ENCODE measurements around the gene B3GLCT. TPM values are rescaled to one million over a fixed set of nuclear protein-coding genes. Genes with fewer than 3 reads are reported as not detected.

The B3GLCT gene
- total RNA-seq, 1 donor from 2014 or later = 30.3 TPM

GRCh38 chr13:31263346-31263745, 63.6 kb downstream of the B3GLCT start:
- Histone ChIP-seq H3K9ac (ENCODE audit: low read depth in 1 of 3, low read length in 3 of 3) (no peak overlapping the region), H3K27ac (ENCODE audit: low read depth, low read length) (no peak overlapping the region), H3K4me1 (ENCODE audit: control insufficient read depth in 3 of 3, insufficient read depth in 3 of 3, low read length in 3 of 3) (no peaks in the 10 kb centered on the region), H3K36me3 (ENCODE audit: control insufficient read depth in 3 of 3, insufficient read depth in 3 of 3, low read length in 3 of 3) (peaks cover 2 to 21% (median 15%) of the 10 kb centered on the region in 3 donors), H3K9me3 (ENCODE audit: control insufficient read depth in 3 of 3, low read length in 3 of 3) (peaks cover 0 to 3% (median 0%) of the 10 kb centered on the region in 3 donors), H3K27me3 (ENCODE audit: control insufficient read depth in 3 of 3, insufficient read depth in 3 of 3, low read length in 3 of 3) (no peaks in the 10 kb centered on the region), H3K4me3 (ENCODE audit: low read length in 3 of 3) (no peak overlapping the region)

GRCh38 chr13:31264151-31264550, 64.4 kb downstream of the B3GLCT start:
- Histone ChIP-seq H3K36me3 (ENCODE audit: control insufficient read depth in 3 of 3, insufficient read depth in 3 of 3, low read length in 3 of 3) (peaks cover 2 to 25% (median 15%) of the 10 kb centered on the region in 3 donors), H3K9me3 (ENCODE audit: control insufficient read depth in 3 of 3, low read length in 3 of 3) (peaks cover 0 to 2% (median 0%) of the 10 kb centered on the region in 3 donors), H3K4me1 (ENCODE audit: control insufficient read depth in 3 of 3, insufficient read depth in 3 of 3, low read length in 3 of 3) (no peaks in the 10 kb centered on the region), H3K9ac (ENCODE audit: low read depth in 1 of 3, low read length in 3 of 3) (no peak overlapping the region), H3K27ac (ENCODE audit: low read depth, low read length) (no peak overlapping the region), H3K4me3 (ENCODE audit: low read length in 3 of 3) (no peak overlapping the region), H3K27me3 (ENCODE audit: control insufficient read depth in 3 of 3, insufficient read depth in 3 of 3, low read length in 3 of 3) (no peaks in the 10 kb centered on the region)

GRCh38 chr13:31267126-31267784, 67.5 kb downstream of the B3GLCT start:
- H3K4me1 ChIP-seq (ENCODE audit: control insufficient read depth in 3 of 3, insufficient read depth in 3 of 3, low read length in 3 of 3) = no peaks in the 10 kb centered on the region
- H3K9ac ChIP-seq (ENCODE audit: low read depth in 1 of 3, low read length in 3 of 3) = no peak overlapping the region
- H3K9me3 ChIP-seq (ENCODE audit: control insufficient read depth in 3 of 3, low read length in 3 of 3) = peaks cover 0 to 4% (median 2%) of the 10 kb centered on the region in 3 donors
- H3K27me3 ChIP-seq (ENCODE audit: control insufficient read depth in 3 of 3, insufficient read depth in 3 of 3, low read length in 3 of 3) = no peaks in the 10 kb centered on the region
- no peak overlapping the region for H3K4me3 ChIP-seq (ENCODE audit: low read length in 3 of 3)
- H3K27ac ChIP-seq (ENCODE audit: low read depth, low read length) = no peak overlapping the region
- peaks cover 7 to 24% (median 22%) of the 10 kb centered on the region in 3 donors for H3K36me3 ChIP-seq (ENCODE audit: control insufficient read depth in 3 of 3, insufficient read depth in 3 of 3, low read length in 3 of 3)

GRCh38 chr13:31274390-31274789, 74.6 kb downstream of the B3GLCT start:
- Histone ChIP-seq H3K9me3 (ENCODE audit: control insufficient read depth in 3 of 3, low read length in 3 of 3) (peaks cover 0 to 4% (median 2%) of the 10 kb centered on the region in 3 donors), H3K4me3 (ENCODE audit: low read length in 3 of 3) (no peak overlapping the region), H3K36me3 (ENCODE audit: control insufficient read depth in 3 of 3, insufficient read depth in 3 of 3, low read length in 3 of 3) (peaks cover 5 to 28% (median 10%) of the 10 kb centered on the region in 3 donors), H3K9ac (ENCODE audit: low read depth in 1 of 3, low read length in 3 of 3) (no peak overlapping the region), H3K27me3 (ENCODE audit: control insufficient read depth in 3 of 3, insufficient read depth in 3 of 3, low read length in 3 of 3) (no peaks in the 10 kb centered on the region), H3K27ac (ENCODE audit: low read depth, low read length) (no peak overlapping the region), H3K4me1 (ENCODE audit: control insufficient read depth in 3 of 3, insufficient read depth in 3 of 3, low read length in 3 of 3) (no peaks in the 10 kb centered on the region)

- no peaks in the 10 kb centered on the region for H3K9me3 ChIP-seq (ENCODE audit: control insufficient read depth in 3 of 3, low read length in 3 of 3)
- H3K4me3 ChIP-seq (ENCODE audit: low read length in 3 of 3) = no peak overlapping the region
- H3K27me3 ChIP-seq (ENCODE audit: control insufficient read depth in 3 of 3, insufficient read depth in 3 of 3, low read length in 3 of 3) = no peaks in the 10 kb centered on the region
- peaks cover 0 to 15% (median 0%) of the 10 kb centered on the region in 3 donors for H3K36me3 ChIP-seq (ENCODE audit: control insufficient read depth in 3 of 3, insufficient read depth in 3 of 3, low read length in 3 of 3)
- H3K4me1 ChIP-seq (ENCODE audit: control insufficient read depth in 3 of 3, insufficient read depth in 3 of 3, low read length in 3 of 3) = no peaks in the 10 kb centered on the region
- H3K9ac ChIP-seq (ENCODE audit: low read depth in 1 of 3, low read length in 3 of 3) = no peak overlapping the region
- H3K27ac ChIP-seq (ENCODE audit: low read depth, low read length) = no peak overlapping the region
Measured at GRCh38 chr13:31276421-31276820, 76.6 kb downstream of the B3GLCT start.

GRCh38 chr13:31278869-31279268, 79.1 kb downstream of the B3GLCT start:
- Histone ChIP-seq H3K4me1 (ENCODE audit: control insufficient read depth in 3 of 3, insufficient read depth in 3 of 3, low read length in 3 of 3) (no peaks in the 10 kb centered on the region), H3K4me3 (ENCODE audit: low read length in 3 of 3) (no peak overlapping the region), H3K27ac (ENCODE audit: low read depth, low read length) (no peak overlapping the region), H3K9ac (ENCODE audit: low read depth in 1 of 3, low read length in 3 of 3) (no peak overlapping the region), H3K9me3 (ENCODE audit: control insufficient read depth in 3 of 3, low read length in 3 of 3) (no peaks in the 10 kb centered on the region), H3K27me3 (ENCODE audit: control insufficient read depth in 3 of 3, insufficient read depth in 3 of 3, low read length in 3 of 3) (no peaks in the 10 kb centered on the region), H3K36me3 (ENCODE audit: control insufficient read depth in 3 of 3, insufficient read depth in 3 of 3, low read length in 3 of 3) (peaks cover 0 to 15% (median 0%) of the 10 kb centered on the region in 3 donors)

GRCh38 chr13:31282741-31283455, 83.1 kb downstream of the B3GLCT start:
- Histone ChIP-seq H3K9ac (ENCODE audit: low read depth in 1 of 3, low read length in 3 of 3) (no peak overlapping the region), H3K9me3 (ENCODE audit: control insufficient read depth in 3 of 3, low read length in 3 of 3) (no peaks in the 10 kb centered on the region), H3K4me1 (ENCODE audit: control insufficient read depth in 3 of 3, insufficient read depth in 3 of 3, low read length in 3 of 3) (no peaks in the 10 kb centered on the region), H3K36me3 (ENCODE audit: control insufficient read depth in 3 of 3, insufficient read depth in 3 of 3, low read length in 3 of 3) (peaks cover 5 to 11% (median 10%) of the 10 kb centered on the region in 3 donors), H3K4me3 (ENCODE audit: low read length in 3 of 3) (no peak overlapping the region), H3K27me3 (ENCODE audit: control insufficient read depth in 3 of 3, insufficient read depth in 3 of 3, low read length in 3 of 3) (no peaks in the 10 kb centered on the region), H3K27ac (ENCODE audit: low read depth, low read length) (no peak overlapping the region)

GRCh38 chr13:31286930-31287329, 87.2 kb downstream of the B3GLCT start:
- H3K4me3 ChIP-seq (ENCODE audit: low read length in 3 of 3) = no peak overlapping the region
- H3K9ac ChIP-seq (ENCODE audit: low read depth in 1 of 3, low read length in 3 of 3) = no peak overlapping the region
- H3K9me3 ChIP-seq (ENCODE audit: control insufficient read depth in 3 of 3, low read length in 3 of 3) = no peaks in the 10 kb centered on the region
- no peaks in the 10 kb centered on the region for H3K4me1 ChIP-seq (ENCODE audit: control insufficient read depth in 3 of 3, insufficient read depth in 3 of 3, low read length in 3 of 3)
- H3K27me3 ChIP-seq (ENCODE audit: control insufficient read depth in 3 of 3, insufficient read depth in 3 of 3, low read length in 3 of 3) = no peaks in the 10 kb centered on the region
- H3K36me3 ChIP-seq (ENCODE audit: control insufficient read depth in 3 of 3, insufficient read depth in 3 of 3, low read length in 3 of 3) = peaks cover 9 to 20% (median 15%) of the 10 kb centered on the region in 3 donors
- H3K27ac ChIP-seq (ENCODE audit: low read depth, low read length) = no peak overlapping the region

- no peaks in the 10 kb centered on the region for H3K27me3 ChIP-seq (ENCODE audit: control insufficient read depth in 3 of 3, insufficient read depth in 3 of 3, low read length in 3 of 3)
- peaks cover 3 to 16% (median 3%) of the 10 kb centered on the region in 3 donors for H3K36me3 ChIP-seq (ENCODE audit: control insufficient read depth in 3 of 3, insufficient read depth in 3 of 3, low read length in 3 of 3)
- no peak overlapping the region for H3K9ac ChIP-seq (ENCODE audit: low read depth in 1 of 3, low read length in 3 of 3)
- no peak overlapping the region for H3K4me3 ChIP-seq (ENCODE audit: low read length in 3 of 3)
- no peaks in the 10 kb centered on the region for H3K9me3 ChIP-seq (ENCODE audit: control insufficient read depth in 3 of 3, low read length in 3 of 3)
- H3K27ac ChIP-seq (ENCODE audit: low read depth, low read length) = no peak overlapping the region
- no peaks in the 10 kb centered on the region for H3K4me1 ChIP-seq (ENCODE audit: control insufficient read depth in 3 of 3, insufficient read depth in 3 of 3, low read length in 3 of 3)
Measured at GRCh38 chr13:31301119-31301518, 101.3 kb downstream of the B3GLCT start.

GRCh38 chr13:31310356-31310755, 110.6 kb downstream of the B3GLCT start:
- Histone ChIP-seq H3K27ac (ENCODE audit: low read depth, low read length) (peak overlapping the region; percentile 57), H3K9me3 (ENCODE audit: control insufficient read depth in 3 of 3, low read length in 3 of 3) (peaks cover 0 to 2% (median 0%) of the 10 kb centered on the region in 3 donors)

More at GRCh38 chr13:31310356-31310755, 110.6 kb downstream of the B3GLCT start:
- Histone ChIP-seq H3K36me3 (ENCODE audit: control insufficient read depth in 3 of 3, insufficient read depth in 3 of 3, low read length in 3 of 3) (no peaks in the 10 kb centered on the region), H3K27me3 (ENCODE audit: control insufficient read depth in 3 of 3, insufficient read depth in 3 of 3, low read length in 3 of 3) (no peaks in the 10 kb centered on the region), H3K9ac (ENCODE audit: low read depth in 1 of 3, low read length in 3 of 3) (no peak overlapping the region), H3K4me3 (ENCODE audit: low read length in 3 of 3) (peak overlapping the region in 1 of 3 donors; percentile 22), H3K4me1 (ENCODE audit: control insufficient read depth in 3 of 3, insufficient read depth in 3 of 3, low read length in 3 of 3) (peaks cover 12 to 15% (median 14%) of the 10 kb centered on the region in 3 donors)
